Activated CD8-positive, alpha-beta memory T cell treated with anti-CD3 and anti-CD28 coated beads for 36 hours (primary cell): Measurements from ENCODE around the gene CTDSP2. TPM values are rescaled to one million over a fixed set of nuclear protein-coding genes. Genes with fewer than 3 reads are reported as not detected.
"Not testable (repeated sequence)": the region's sequence is repeated elsewhere in the genome, so short reads cannot be mapped to it uniquely, and the experiment has no call there.

Experiments
- CTCF ChIA-PET: fragments of 350-600 bp; sonication (Branson Sonifier 250); formaldehyde crosslinking; loops from one replicate; lab custom pipeline; 2021; ENCODE audit warnings: antibody characterized with exemption; lab: Charles Lee
- POLR2A ChIA-PET: fragments of 350-600 bp; sonication (Branson Sonifier 250); formaldehyde crosslinking; loops from one replicate; lab custom pipeline; 2021; ENCODE audit warnings: antibody characterized with exemption; lab: Charles Lee
- total RNA-seq, 2 experiments: library from RNA; stranded (reverse); gene quantifications; one replicate each; pipeline ENCODE4 v1.2.3, GENCODE V29; 2021

CTDSP2 gene
- total RNA-seq, 2 experiments from 2014 or later = 66.1 to 68.7 TPM

DNA sequence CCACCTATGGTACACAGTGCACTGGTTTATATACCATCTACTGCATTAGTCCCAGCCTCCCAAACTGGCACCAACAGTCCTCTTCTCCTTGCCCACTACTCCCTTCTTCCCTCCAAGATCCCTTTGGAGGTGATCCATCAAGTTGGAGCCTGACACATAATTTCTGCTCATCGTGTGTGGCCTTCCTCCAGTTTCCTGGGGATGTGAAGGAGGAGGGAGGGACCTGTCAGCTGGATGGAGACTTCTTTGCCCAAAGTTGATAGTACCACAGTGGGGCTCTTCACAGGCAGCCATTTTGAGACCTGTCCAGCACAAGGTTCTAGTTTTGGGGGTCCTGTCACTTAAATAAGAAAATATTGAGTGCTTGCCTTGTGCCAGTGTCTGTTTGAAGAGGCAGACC, 17.1 kb upstream of the CTDSP2 start:
- ChIA-PET CTCF (no interaction called here), POLR2A (no interaction called here)

DNA sequence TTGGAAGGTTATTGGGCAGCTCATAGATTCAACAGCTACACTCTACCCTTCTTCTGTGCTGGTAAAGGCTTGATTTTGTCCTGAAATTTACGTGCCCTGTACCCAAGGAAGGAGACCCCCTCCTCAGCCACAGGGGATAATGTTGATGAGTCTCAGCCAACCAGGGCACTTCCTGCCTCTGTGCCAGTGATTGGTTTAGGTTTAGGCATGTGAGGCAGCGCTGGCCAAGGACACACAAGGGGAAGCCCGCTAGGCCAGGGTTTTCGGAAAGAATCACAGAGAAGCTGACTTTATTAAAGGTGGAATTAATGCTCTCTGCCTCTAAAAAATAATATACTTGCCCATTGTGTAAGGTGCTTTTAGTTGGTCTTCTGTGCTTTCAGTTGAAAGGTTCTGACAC, 15.4 kb upstream of the CTDSP2 start:
- ChIA-PET POLR2A (no interaction called here), CTCF (interaction anchor here (0.9 to 1.1 kb wide), 2 partner anchors 11 to 44 kb away, joined by 3 to 4 read pairs; no protein-coding TSS in a partner anchor)

DNA sequence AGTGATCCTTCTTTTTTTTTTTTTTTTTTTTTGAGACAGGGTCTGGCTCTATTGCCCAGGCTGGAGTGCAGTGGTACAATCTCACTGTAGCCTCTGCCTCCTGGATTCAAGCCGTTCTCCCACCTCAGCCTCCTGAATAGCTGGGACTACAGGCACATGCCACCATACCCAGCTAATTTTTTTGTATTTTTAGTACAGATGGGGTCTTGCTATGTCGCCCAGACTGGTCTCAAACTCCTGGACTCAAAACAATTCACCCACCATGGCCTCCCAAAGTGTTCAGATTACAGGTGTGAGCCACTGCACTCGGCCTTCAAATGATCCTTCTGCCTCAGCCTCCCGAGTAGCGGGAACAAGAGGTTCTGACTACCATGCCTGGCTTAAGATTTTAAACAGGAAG, 14.4 kb upstream of the CTDSP2 start:
- CTCF ChIA-PET = not testable (repeated sequence)

DNA sequence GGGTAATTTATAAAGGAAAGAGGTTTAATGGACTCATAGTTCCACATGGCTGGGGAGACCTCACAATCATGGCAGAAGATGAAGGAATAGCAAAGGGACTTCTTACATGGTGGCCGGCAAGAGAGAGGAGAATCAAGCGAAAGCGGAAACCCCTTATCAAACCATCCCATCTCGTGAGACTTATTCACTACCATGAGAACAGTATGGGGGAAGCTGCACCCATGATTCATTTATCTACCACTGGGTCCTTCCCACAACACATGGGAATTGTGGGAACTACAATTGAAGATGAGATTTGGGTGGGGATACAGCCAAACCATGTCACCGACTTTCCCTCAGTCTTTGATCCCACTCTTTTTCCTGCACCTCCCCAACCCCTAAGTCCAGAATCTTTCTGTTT, 12.6 kb upstream of the CTDSP2 start:
- ChIA-PET POLR2A (no interaction called here), CTCF (interaction anchor here (0.7 kb wide), 1 partner anchor 10 kb away, joined by 3 read pairs; no protein-coding TSS in a partner anchor)

More for the DNA sequence above, 14.4 kb upstream of the CTDSP2 start:
- POLR2A ChIA-PET = not testable (repeated sequence)

DNA sequence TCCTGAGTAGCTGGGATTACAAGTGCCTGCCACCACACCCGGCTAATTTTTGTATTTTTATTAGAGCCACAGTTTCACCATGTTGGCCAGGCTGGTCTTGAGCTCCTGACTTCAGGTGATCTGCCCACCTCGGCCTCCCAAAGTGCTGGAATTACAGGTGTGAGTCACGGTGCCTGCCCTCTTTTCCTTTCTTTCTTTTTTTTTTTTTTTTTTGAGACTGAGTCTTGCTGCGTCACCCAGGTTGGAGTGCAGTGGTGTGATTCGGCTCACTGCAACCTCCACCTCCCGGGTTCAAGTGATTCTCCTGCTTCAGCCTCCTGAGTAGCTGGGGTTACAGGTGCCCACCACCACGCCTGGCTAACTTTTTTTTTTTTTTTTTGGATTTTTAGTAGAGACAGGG, 11.6 kb upstream of the CTDSP2 start:
- POLR2A ChIA-PET = not testable (repeated sequence)
- CTCF ChIA-PET = interaction anchor here (0.6 to 1.1 kb wide), 3 partner anchors 40 to 50 kb away, joined by 3 to 5 read pairs (median 3); no protein-coding TSS in a partner anchor

DNA sequence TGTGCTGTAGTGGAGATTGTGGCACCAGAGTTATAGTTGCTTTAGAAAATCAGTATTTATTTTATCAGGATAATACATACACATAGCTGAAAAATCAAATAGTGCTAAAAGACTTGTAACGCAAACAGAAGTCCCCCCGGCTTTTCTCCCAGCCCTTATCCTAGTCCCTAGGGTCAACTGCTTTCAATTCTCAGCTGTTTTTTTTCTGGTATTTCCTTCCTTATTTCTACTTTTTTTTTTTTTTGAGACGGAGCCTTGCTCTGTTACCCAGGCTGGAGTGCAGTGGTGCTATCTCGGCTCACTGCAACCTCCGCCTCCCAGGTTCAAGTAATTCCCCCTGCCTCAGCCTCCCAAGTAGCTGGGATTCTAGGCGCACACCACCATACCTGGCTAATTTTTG, 8.4 kb upstream of the CTDSP2 start:
- ChIA-PET CTCF (interaction anchor here (0.6 kb wide), 1 partner anchor 19 kb away, joined by 3 read pairs; no protein-coding TSS in a partner anchor), POLR2A (no interaction called here)

DNA sequence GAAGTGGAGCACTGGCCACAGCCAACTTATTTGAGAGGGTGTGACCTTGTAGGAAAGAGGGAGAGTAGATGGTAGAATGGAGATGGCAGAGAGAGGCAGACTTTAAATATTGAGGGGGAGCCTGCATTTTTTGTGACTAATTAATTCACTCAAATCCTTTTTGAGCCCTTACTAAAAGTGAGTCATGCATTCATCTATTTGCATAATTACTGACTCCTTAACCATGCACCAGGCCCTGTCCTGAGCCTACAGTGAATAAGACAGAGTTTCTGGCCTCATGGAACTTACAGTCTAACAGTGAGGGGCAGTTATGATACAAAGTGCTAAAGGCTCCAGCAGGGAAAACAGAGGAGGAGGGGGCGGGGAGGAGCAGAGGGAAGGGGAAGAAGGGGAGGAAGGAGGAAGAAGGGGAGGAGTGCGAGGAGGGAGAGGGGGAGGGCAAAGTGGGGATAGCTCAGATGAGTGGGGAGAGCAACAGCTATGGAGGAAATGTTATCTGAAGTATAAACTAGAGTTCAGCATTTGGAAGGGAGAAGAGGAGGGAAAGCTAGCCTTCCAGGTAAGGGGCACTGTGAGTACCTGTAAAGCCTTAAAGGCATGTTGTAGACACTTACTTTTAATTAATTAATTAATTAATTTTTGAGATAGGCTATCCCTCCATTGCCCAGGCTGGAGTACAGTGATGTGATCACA, 7.5 kb upstream of the CTDSP2 start:
- ChIA-PET CTCF (no interaction called here), POLR2A (no interaction called here)

DNA sequence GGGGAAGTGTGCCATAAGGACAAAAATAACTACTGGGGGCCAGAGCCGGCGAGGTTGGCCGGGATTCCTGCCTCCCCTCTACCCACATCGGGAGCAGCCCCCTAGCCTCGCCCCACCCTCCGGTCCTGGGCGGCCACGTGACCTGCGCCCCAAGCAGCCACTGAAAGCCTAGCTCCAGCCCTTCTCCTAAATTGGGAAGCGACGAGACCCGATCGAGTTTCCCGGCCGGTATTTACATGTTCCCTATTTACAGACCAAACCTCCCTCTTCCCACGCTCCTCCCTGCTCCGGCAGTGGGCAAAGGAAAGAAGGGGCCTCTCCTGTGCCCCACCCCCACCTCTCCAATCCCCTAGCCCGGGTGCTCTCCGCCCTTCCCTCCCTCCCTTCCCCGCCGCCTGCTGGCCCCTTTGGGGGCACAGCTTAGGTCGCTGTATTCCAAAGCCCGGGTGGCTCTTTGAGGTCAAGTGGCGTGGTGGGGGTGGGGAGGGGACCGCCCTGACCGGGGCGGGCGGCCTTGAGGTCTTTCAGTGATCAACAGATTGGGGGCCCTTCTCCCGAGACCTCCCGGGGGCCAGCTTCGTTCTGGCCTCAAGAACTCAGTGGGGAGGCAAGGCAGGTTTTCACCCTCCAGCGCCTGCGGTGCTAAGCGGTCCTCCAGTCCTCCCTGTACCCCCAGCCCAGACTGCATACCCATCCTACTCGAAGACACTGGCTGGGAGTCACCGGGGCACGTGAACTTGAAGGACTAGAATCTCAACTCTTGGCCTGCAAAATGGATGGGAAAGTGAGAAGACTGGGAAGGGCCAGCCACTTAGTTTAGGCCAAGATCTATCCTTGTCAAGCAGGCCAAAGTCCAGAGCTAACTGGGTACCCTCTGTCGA, 6.3 kb upstream of the CTDSP2 start:
- POLR2A ChIA-PET = no interaction called here
- CTCF ChIA-PET = interaction anchor here (2.5 kb wide), 1 partner anchor 52 kb away, joined by 7 read pairs; no protein-coding TSS in a partner anchor

DNA sequence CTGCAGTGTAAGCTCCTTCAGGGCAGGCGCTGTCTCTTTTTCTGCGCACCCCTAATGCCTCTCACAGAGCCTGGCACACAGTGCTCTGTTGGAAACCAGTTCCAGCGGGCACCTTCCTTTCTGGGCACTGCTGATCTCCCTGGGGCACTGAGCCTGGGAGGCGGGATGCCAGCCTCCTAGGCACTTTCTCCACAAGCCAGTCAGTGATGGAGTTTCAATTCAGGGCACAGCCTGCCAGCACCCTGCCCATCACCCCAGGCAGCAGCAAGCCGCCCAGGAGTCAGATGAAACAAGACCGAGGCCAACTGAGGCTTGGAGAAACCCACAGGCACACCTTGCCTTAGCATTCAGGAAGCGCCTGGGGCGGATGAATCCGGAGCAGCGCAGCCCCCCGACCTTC, 5.7 kb upstream of the CTDSP2 start:
- POLR2A ChIA-PET = no interaction called here
- CTCF ChIA-PET = interaction anchor here (1.0 to 2.5 kb wide), 4 partner anchors 10 to 53 kb away, joined by 3 to 7 read pairs (median 4); no protein-coding TSS in a partner anchor

DNA sequence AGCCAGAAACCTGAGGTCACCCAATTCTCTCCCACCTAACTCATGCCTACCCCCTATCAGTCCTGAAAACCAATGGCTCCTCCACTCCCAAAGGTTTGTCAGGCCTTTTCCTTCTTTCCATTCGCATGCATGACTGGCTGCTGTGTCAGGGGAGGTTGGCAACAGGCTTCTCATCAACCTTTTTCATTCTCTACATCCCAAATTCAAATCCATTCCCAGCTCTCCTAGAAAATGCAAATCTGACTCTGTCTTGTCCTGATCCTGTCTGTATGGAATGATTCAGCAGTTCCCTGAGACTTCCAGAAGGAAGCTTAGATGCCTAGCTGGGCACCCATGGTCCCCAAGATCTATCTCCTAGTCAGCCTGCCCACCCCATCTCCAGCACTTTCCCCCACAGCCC, 5.0 kb upstream of the CTDSP2 start:
- ChIA-PET CTCF (interaction anchor here (1.0 to 2.5 kb wide), 7 partner anchors 9 to 54 kb away, joined by 3 to 7 read pairs (median 3); no protein-coding TSS in a partner anchor), POLR2A (no interaction called here)

DNA sequence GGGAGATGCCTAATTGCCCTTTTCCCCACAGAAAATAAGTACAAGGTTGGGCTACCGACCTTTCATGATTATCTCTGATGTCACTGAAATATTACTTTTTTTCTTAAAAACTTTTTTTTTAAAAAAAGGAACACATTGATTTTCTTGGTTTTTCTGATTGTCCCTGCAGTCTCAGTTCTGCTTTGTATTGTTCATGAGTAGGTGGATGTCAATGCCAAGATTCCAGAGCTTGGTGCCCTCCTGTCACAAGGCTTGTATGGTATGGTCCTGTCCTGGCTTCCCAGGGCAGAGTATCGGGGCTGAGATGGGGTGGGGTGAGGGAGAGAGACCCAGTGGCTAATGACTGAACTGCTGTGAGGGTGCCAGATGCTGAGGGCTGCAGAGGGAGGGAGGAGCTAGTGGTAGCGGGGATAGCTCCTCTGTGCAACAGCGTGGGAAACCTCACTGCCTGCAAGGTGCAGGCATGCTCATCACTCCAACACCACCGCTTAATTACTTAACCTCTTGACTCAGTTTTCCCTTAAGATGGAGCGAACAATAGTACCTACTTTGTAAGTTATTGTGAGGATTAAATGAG, 4.4 kb upstream of the CTDSP2 start:
- POLR2A ChIA-PET = no interaction called here
- CTCF ChIA-PET = interaction anchor here (1.0 to 2.5 kb wide), 7 partner anchors 8 to 54 kb away, joined by 3 to 7 read pairs (median 3); no protein-coding TSS in a partner anchor

DNA sequence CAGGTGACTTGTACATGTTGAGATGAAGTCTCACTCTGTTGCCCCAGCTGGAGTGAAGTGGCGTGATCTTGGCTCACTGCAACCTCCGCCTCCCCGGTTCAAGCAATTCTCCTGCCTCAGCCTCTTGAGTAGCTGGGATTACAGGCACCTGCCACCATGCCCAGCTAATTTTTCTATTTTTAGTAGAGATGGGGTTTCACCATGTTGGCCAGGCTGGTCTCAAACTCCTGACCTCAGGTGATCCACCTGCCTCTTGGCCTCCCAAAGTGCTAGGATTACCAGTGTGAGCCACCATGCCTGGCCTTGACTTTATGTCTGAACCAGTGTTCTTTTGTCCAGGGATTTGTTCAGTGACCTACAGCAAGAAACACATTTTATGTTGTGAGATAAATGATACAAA, 2.9 kb upstream of the CTDSP2 start:
- CTCF ChIA-PET, POLR2A ChIA-PET: not testable (repeated sequence)

DNA sequence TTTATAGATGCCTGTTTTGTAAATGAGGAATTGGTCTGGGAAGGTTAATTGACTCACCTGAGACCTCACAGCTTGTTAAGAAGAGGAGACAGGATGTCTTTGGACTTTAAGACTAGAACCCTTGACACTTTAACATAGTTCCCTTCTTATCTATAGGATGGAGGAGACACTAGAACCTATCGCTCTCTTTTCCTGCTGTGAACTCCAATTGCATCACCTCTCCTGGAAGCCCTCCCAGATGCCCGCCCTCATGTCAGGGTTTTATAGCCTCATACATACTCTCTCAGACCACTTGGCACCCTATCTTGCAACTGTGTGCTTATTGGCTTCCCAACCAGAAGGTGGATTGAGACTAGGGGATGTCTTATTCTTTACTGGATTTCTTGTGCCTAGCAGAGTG, 2.5 kb upstream of the CTDSP2 start:
- CTCF ChIA-PET = no interaction called here
- POLR2A ChIA-PET = no interaction called here

DNA sequence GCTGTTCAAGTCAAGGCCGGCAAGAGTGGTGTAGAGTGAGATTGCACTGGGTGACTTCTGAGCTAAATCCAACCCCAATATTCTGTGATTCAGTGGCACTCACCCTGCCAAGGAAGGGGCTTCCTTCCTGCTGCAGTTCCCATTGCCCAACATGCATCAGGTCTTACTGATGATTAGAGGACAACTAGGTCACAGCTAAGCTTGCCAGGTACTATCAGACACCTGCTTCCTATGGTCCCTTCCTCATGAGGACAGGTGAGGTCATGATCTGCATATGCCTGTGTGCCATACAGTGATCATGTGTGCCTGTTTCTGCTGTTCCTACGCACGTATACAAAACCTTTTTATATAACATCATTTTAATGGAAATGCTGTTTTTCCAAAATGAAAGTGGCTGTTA, 1.7 kb upstream of the CTDSP2 start:
- ChIA-PET CTCF (no interaction called here), POLR2A (interaction anchor here (4.2 kb wide), 1 partner anchor 11 kb away, joined by 25 read pairs; no protein-coding TSS in a partner anchor)

DNA sequence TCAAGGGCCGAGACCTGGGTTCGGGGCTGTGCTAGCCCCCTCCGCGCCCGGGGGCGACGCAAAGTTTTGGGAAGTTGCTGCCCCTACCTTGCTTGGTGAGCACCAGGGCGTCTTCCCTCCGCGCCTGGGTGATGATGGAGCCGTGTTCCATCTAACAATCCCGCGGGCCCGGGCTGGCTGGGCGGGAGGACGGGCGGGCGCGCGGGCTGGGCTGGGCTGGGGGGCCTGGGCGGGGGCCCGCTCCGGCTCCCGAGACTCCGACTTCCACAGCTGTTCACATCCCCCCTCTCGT, 298 bp downstream of the CTDSP2 start:
- ChIA-PET CTCF (interaction anchor here (1.3 kb wide), 2 partner anchors 14 to 47 kb away, joined by 3 read pairs; no protein-coding TSS in a partner anchor), POLR2A (interaction anchor here (0.6 to 4.2 kb wide), 7 partner anchors 9 to 1792 kb away, joined by 3 to 25 read pairs (median 5); partner anchors contain the start of genes CDK4 and METTL1)

DNA sequence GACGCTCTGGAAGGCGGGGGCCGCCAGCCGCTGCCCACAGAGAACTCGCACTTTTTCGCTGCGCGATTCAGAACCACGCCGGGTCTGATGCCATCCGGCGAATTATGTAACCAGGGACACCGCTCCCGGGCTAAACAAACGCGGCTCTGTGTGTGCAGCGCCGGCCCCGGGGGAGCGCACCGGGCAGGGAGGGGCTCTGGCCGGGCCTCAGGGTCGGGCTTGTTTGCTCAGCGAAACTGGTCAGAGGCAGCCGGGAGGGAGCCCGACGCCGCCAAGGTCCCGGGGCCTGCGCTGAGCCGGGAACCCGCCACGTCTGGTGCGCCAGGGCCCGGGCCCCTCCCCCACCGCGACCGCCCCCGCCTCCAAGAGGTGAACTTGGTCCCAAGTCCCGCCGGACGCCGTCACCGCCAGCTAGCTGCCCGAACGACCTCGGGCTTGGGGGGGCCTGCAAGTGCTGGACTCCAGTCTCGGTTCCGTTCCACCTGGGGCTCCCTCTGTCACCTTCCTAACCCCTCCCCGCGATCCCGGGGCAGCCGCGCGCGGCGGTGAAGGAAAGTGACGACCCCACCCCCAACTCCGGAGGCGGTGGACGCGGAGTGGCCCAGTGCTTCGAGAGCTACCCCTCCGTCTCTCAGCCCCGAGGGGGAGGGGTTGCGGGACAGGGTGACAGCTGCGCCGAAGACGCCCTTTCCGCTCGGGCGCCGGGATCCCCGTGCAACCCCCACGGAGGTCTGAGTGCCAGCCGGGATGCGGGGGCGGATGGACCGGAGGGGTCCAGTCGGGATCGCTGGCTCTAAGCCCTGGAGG, 848 bp downstream of the CTDSP2 start:
- ChIA-PET CTCF (interaction anchor here (1.0 to 1.8 kb wide), 6 partner anchors 10 to 60 kb away, joined by 3 to 7 read pairs (median 6); no protein-coding TSS in a partner anchor), POLR2A (interaction anchor here (0.6 to 4.2 kb wide), 7 partner anchors 9 to 1793 kb away, joined by 3 to 25 read pairs (median 5); partner anchors contain the start of gene METTL1)

DNA sequence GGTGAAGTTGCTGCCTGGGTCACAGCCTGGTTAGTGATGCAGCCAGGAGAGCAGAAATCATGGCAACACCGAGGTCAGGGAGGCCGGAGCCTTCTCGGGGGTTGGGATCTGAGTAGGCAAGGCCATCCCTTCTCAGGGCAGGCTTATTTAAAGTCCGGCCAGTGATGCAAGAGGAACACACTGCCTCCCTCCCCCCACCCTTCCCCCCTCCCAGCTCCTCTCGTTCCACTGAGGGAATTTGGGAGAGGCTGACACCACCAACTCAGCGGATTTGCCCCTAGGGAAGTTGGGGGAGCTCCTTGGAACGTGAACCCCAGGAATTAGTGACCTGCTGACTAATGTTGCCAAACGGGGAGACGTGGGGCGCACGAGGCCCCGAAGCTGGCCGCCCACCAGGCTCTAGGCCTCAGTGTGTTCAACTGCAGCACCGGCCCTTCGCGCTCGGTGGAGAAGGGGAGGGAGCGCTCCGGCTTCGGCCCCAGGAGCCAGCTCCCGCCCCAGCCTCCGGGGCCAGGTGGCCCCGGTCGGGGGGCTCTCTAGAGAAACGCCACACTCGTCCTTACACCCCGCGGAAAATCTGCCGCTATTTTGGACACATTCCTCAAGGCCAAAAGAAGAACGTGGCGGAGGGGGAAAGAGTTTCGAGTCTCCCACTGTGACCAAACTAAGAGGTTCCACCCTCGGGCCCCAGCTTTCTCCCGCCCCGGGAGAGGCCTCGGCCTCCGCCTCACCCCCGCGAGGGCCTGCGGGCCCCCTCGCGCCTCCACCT, 1.6 kb downstream of the CTDSP2 start:
- POLR2A ChIA-PET = interaction anchor here (0.8 to 4.2 kb wide), 4 partner anchors 8 to 59 kb away, joined by 3 to 25 read pairs (median 4); no protein-coding TSS in a partner anchor
- CTCF ChIA-PET = interaction anchor here (1.0 to 1.8 kb wide), 6 partner anchors 9 to 61 kb away, joined by 3 to 7 read pairs (median 6); no protein-coding TSS in a partner anchor
